GM12878 (cell line): ENCODE results near the gene SIK2. TPM values are rescaled to one million over a fixed set of nuclear protein-coding genes. Genes with fewer than 3 reads are reported as not detected.

Experiments used
- ATAC-seq: fragments of 200-7000 bp; cut with Tn5 transposase; 3 replicates; pipeline ENCODE4 v1.9.1; 2020; ENCODE audit warnings: mild to moderate bottlenecking, moderate library complexity
- BruUV-seq: library from RNA; stranded (reverse); fragments of 400-500 nt; replicated peaks from 2 replicates; lab custom pipeline; 2021; lab: Mats Ljungman, UMichigan
- CTCF ChIA-PET: fragments of 300-600 bp; sonication (Branson Sonifier 250); formaldehyde crosslinking; extraction: SDS; loops from one replicate; lab custom pipeline; 2021; ENCODE audit warnings: inconsistent platforms; lab: Yijun Ruan, JAX
- POLR2A ChIA-PET: fragments of 350-600 bp; formaldehyde crosslinking; extraction: SDS; loops from one replicate; lab custom pipeline; 2021; ENCODE audit warnings: inconsistent platforms; lab: Charles Lee
- RAD21 ChIA-PET: fragments of 300-600 bp; sonication (Branson Sonifier 250); formaldehyde crosslinking; loops from one replicate; lab custom pipeline; 2023; ENCODE audit warnings: antibody characterized with exemption; ENCODE audit not compliant: unreplicated experiment; lab: Charles Lee
- SMC1A ChIA-PET: fragments of 300-600 bp; sonication (Branson Sonifier 250); formaldehyde crosslinking; loops from one replicate; lab custom pipeline; 2023; ENCODE audit not compliant: unreplicated experiment, uncharacterized antibody; lab: Charles Lee
- DNase-seq: peaks from one replicate; pipeline ENCODE4 v3.0.0-alpha.2; 2011; ENCODE audit warnings: low read depth, low spot score
- FAIRE-seq: peaks from 3 replicates; lab custom pipeline; 2011; peaks lifted over from hg19 to GRCh38; lab: Jason Lieb, UNC
- H2AFZ ChIP-seq: 2 replicates; pipeline ENCODE4 v1.6.0; 2011; ENCODE audit warnings: low read depth, low read length, control low read depth; ENCODE audit not compliant: control insufficient read depth
- H3K27ac ChIP-seq: 2 replicates; pipeline ENCODE4 v1.5.1; 2011; ENCODE audit warnings: control low read depth; ENCODE audit not compliant: control insufficient read depth, insufficient read depth
- H3K27me3 ChIP-seq, 2 experiments: replicated peaks in 1 of 2; 2 replicates each; pipeline versions ENCODE4 v1.6.0 to v1.6.1; 2011; ENCODE audit warnings: low read length in 1 of 2; ENCODE audit not compliant: control insufficient read depth in 2 of 2, insufficient read depth in 2 of 2
- H3K36me3 ChIP-seq, 2 experiments: 2 replicates each; pipeline ENCODE4 v1.5.1; 2011; ENCODE audit warnings: low read length in 1 of 2; ENCODE audit not compliant: control insufficient read depth in 2 of 2, insufficient read depth in 2 of 2
- H3K4me1 ChIP-seq: 2 replicates; pipeline ENCODE4 v1.6.1; 2011; ENCODE audit warnings: mild to moderate bottlenecking, low read length, moderate library complexity, mixed read lengths; ENCODE audit not compliant: control insufficient read depth, insufficient read depth
- H3K4me2 ChIP-seq: 2 replicates; pipeline ENCODE4 v1.6.0; 2011; ENCODE audit warnings: control low read depth; ENCODE audit not compliant: control insufficient read depth, insufficient read depth
- H3K4me3 ChIP-seq: fragments of 200-600 bp; sonication (generic); 2 replicates; pipeline ENCODE4 v1.5.1; 2016
- H3K79me2 ChIP-seq: 2 replicates; pipeline ENCODE4 v1.6.0; 2011; ENCODE audit warnings: low read length; ENCODE audit not compliant: control insufficient read depth, insufficient read depth
- H3K9ac ChIP-seq: 2 replicates; pipeline ENCODE4 v1.8.0; 2011; ENCODE audit warnings: low read length, control low read depth, mixed read lengths; ENCODE audit not compliant: control insufficient read depth, insufficient read depth
- H3K9me3 ChIP-seq: replicated peaks from 3 replicates; pipeline ENCODE4 v1.5.1; 2011; ENCODE audit warnings: mild to moderate bottlenecking, low read length; ENCODE audit not compliant: control insufficient read depth, insufficient read depth
- H4K20me1 ChIP-seq: 2 replicates; pipeline ENCODE4 v1.6.0; 2011; ENCODE audit not compliant: control insufficient read depth, insufficient read depth
- CBX3 ChIP-seq: fragments of 200-600 bp; sonication (generic); IDR thresholded peaks from 2 replicates; pipeline ENCODE4 v1.6.1; 2016; ENCODE audit warnings: low read depth, borderline replicate concordance
- IRF3 ChIP-seq: fragments of 450-650 bp; IDR thresholded peaks from 2 replicates; pipeline ENCODE4 v1.6.1; 2014; ENCODE audit warnings: mild to moderate bottlenecking
- KAT2A ChIP-seq: conservative IDR thresholded peaks from 2 replicates; pipeline ENCODE4 v1.6.1; 2011; ENCODE audit warnings: low read depth, low read length; ENCODE audit not compliant: control insufficient read depth
- MYC ChIP-seq: IDR thresholded peaks from 2 replicates; pipeline ENCODE4 v1.6.1; 2011; ENCODE audit warnings: mild to moderate bottlenecking, low read length, moderate library complexity, inconsistent platforms; ENCODE audit not compliant: insufficient read depth, insufficient replicate concordance, insufficient read length, severe bottlenecking
- NFXL1 ChIP-seq: fragments of 450-650 bp; IDR thresholded peaks from 2 replicates; pipeline ENCODE4 v1.6.1; 2017; ENCODE audit warnings: antibody characterized with exemption, mild to moderate bottlenecking, borderline replicate concordance
- NR2F1 ChIP-seq: fragments of 450-650 bp; conservative IDR thresholded peaks from 2 replicates; pipeline ENCODE4 v1.6.1; 2017; ENCODE audit warnings: mild to moderate bottlenecking
- POLR2AphosphoS2 ChIP-seq: IDR thresholded peaks from 2 replicates; pipeline ENCODE4 v1.6.1; 2011; ENCODE audit warnings: low read depth, mild to moderate bottlenecking, low read length, improper control_type of control experiment, moderate library complexity
- RAD21 ChIP-seq: IDR thresholded peaks from 2 replicates; pipeline ENCODE4 v1.6.1; 2011; ENCODE audit warnings: mild to moderate bottlenecking, low read depth, low read length, moderate library complexity; ENCODE audit not compliant: insufficient read depth
- RAD51 ChIP-seq: fragments of 450-650 bp; IDR thresholded peaks from 2 replicates; pipeline ENCODE4 v1.6.1; 2016; ENCODE audit warnings: moderate library complexity, mild to moderate bottlenecking, inconsistent platforms
- RUNX3 ChIP-seq: IDR thresholded peaks from 2 replicates; pipeline ENCODE4 v1.6.1; 2012; ENCODE audit warnings: low read length, inconsistent platforms
- SMARCA5 ChIP-seq: fragments of 450-650 bp; IDR thresholded peaks from 2 replicates; pipeline ENCODE4 v1.6.1; 2017; ENCODE audit warnings: mild to moderate bottlenecking
- SPI1 ChIP-seq: IDR thresholded peaks from 2 replicates; pipeline ENCODE4 v1.6.1; 2011; ENCODE audit warnings: low read depth, mild to moderate bottlenecking, low read length, moderate library complexity, borderline replicate concordance; ENCODE audit not compliant: insufficient read depth
- ZNF217 ChIP-seq: fragments of 450-650 bp; IDR thresholded peaks from 2 replicates; pipeline ENCODE4 v1.6.1; 2017; ENCODE audit warnings: antibody characterized with exemption, mild to moderate bottlenecking
- ZNF687 ChIP-seq: fragments of 450-650 bp; IDR thresholded peaks from 2 replicates; pipeline ENCODE4 v1.6.1; 2017; ENCODE audit warnings: mild to moderate bottlenecking, moderate library complexity
- WGBS: methylation state at CpG from one replicate; pipeline ENCODE4 v1.1.6; 2016; ENCODE audit warnings: low lambda C conversion rate; ENCODE audit not compliant: insufficient replicate concordance, insufficient coverage; ENCODE audit errors: missing lambda C conversion rate; 5-methylcytosine and 5-hydroxymethylcytosine counted together
- in situ Hi-C: fragments of 300-500 bp; cut with MboI; formaldehyde crosslinking; loops from 9 replicates; pipeline ENCODE4 v1.14.3; 2018; ENCODE audit warnings: mixed read lengths
- intact Hi-C: fragments of 100-400 bp; cut with micrococcal nuclease; formaldehyde crosslinking; loops from one replicate; pipeline ENCODE4 v1.14.2; 2022; ENCODE audit not compliant: unreplicated experiment
- polyA plus RNA-seq, 11 experiments: library from polyadenylated mRNA; depleted of rRNA in 4 of 11; unstranded in 6 of 11; stranded (reverse) in 5 of 11; fragments of >200 nt; fragmentation: Nextera tagmentation in 4 of 11; fragmentation: Illumina TruSeq in 1 of 11; extraction: Ambion mirVana in 4 of 11; extraction: Trizol in 1 of 11; gene quantifications; 1 replicate in 1 of 11; 2 replicates in 10 of 11; pipeline versions ENCODE4 v1.2.1 to v1.2.3, GENCODE V29; 2011 to 2016; ENCODE audit warnings: inconsistent platforms in 2 of 11, missing spikeins in 2 of 11, low read depth in 1 of 11
- total RNA-seq, 4 experiments: library from RNA; depleted of rRNA in 3 of 4; stranded (reverse); fragments of >200 nt in 3 of 4; fragmentation: Illumina TruSeq in 1 of 4; extraction: Trizol in 1 of 4; gene quantifications; 2 replicates each; pipeline versions ENCODE4 v1.2.1 to v1.2.3, GENCODE V29; 2013 to 2021

The SIK2 gene
- total and polyA plus RNA-seq, 10 of the 15 experiments (the other 5 are each of a cell fraction or from before 2014, with no cell fraction given) = 0.97 to 14.2 (median 4.5) TPM

GRCh38 chr11:111582881-111583280, 19.4 kb upstream of the SIK2 start (continued):
- TF ChIP-seq RAD51 (no peak), ZNF687 (no peak), KAT2A (no peak)
- TF ChIP-seq, all 136 proteins: peak for 0

- in situ Hi-C loops (no loop called here), intact Hi-C loops (no loop called here)
- H3K36me3 ChIP-seq = no peaks in the 10 kb centered on the region
- WGBS = 67% methylated on average over 2 of the region's 2 CpGs
- H3K4me2 ChIP-seq = no peak overlapping the region
- no peak overlapping the region for H3K4me3 ChIP-seq
- no peak overlapping the region for H3K27ac ChIP-seq
- DNase-seq = no peak
- no peak overlapping the region for H2AFZ ChIP-seq
- no peaks in the 10 kb centered on the region for H3K79me2 ChIP-seq
- H3K9me3 ChIP-seq = no peaks in the 10 kb centered on the region
- ChIA-PET RAD21 (interaction anchor here (3.3 to 7.3 kb wide), 3 partner anchors 12 to 257 kb away, joined by 12 to 65 read pairs (median 30); no protein-coding TSS in a partner anchor), SMC1A (interaction anchor here (0.7 to 4.0 kb wide), 6 partner anchors 16 to 257 kb away, joined by 3 to 54 read pairs (median 8); no protein-coding TSS in a partner anchor), POLR2A (no interaction called here), CTCF (interaction anchor here (1.0 to 6.3 kb wide), 7 partner anchors 12 to 257 kb away, joined by 3 to 94 read pairs (median 3); no protein-coding TSS in a partner anchor)
- no peaks in the 10 kb centered on the region for H3K27me3 ChIP-seq
- no TSS peak for BruUV-seq
- no peak overlapping the region for H3K9ac ChIP-seq
- peak; percentile 34; the same call in 2 of the 3 replicates for ATAC-seq
- no peak for FAIRE-seq
- no peaks in the 10 kb centered on the region; the same call in 1 of the 2 replicates for H3K4me1 ChIP-seq
- no peaks in the 10 kb centered on the region for H4K20me1 ChIP-seq
- TF ChIP-seq ZNF217 (no peak), RUNX3 (0 out of 2 replicates have a peak, but pooled peaks have one; percentile 10), NR2F1 (no peak), SMARCA5 (no peak), RAD21 (no peak), NFXL1 (no peak), POLR2AphosphoS2 (no peak), KAT2A (no peak), SPI1 (0 out of 2 replicates have a peak, but pooled peaks have one; percentile 8), IRF3 (no peak), MYC (no peak), CBX3 (no peak)
These were observed 16.9 kb upstream of the SIK2 start for GRCh38 chr11:111585371-111585770.
